ENCODE measurements around the gene KRT84.

- TF ChIP-seq EP300 (IDR thresholded peaks at IDR 0.05) (no peak), POLR2A (IDR thresholded peaks at IDR 0.05) (no peak), CTCF (IDR thresholded peaks at IDR 0.05) (no peak)
These were observed 15.5 kb upstream of the KRT84 start for GRCh38 chr12:52400906-52401305.

All from sigmoid colon (tissue), 4 donors.